Activated T-cell treated with anti-CD3 and anti-CD28 coated beads for 4 hours (primary cell): ENCODE data around the gene MATCAP1.

Experiments
- DNase-seq: peaks from one replicate; pipeline ENCODE4 v3.0.0-alpha.2; 2020

Gene MATCAP1

GRCh38 chr16:67207249-67208091 lies 23.7 kb upstream of the MATCAP1 start:
- no peak for DNase-seq

DNA sequence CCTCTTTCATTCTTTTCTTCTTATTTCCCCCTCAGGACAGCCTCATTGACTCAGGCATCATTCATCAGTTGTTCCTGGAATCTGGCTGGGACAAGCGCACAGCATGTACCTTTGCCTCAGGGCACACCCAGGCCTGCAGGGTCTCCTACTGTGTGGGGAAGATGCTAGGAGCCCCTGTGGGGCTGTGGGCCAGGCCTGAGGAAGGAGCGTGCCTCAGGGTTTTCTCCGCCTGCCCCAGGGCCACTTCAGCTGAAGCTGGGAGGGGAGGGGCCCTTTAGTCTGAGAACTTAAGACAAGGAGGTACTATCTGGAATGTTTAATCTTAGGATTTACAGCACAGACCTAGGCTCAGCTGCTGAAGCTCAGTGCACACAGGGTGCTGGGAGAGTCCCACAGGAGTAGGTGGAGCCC lies 23.1 kb upstream of the MATCAP1 start:
- DNase-seq, result no peak

DNA sequence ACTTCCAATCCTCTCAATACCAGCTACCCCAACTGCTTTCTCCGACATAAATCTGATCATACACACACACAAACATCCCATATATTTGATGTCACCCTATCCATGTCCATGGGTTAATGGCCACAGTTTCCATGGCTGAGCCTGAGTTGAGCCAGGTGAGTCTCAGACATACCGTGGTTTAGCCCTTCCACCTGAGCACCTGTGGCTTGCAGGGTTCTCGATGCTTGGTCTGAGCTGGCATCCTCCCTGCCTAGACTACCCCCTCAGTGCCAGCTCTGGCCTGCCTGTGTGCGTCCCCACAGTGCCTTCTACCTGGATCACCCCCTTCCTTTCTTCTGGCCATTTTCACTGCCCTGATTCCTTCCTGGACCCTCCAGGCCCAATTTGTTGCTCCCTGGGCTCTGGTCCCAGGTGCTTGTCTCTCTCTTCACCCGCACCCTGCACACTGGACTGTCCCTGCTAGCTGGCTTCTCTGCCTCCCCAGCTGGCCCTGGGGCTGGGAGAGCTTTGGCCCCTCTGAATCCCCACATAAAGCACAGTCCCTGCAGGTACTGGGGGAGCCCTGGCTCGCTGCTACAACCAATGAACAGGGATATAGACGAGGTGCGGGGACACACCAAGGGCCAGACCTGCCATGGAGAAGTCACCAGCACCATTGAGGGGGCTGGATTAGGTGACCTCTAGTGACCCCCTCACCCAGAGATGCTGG lies 22.5 kb upstream of the MATCAP1 start:
- DNase-seq, result no peak

DNA sequence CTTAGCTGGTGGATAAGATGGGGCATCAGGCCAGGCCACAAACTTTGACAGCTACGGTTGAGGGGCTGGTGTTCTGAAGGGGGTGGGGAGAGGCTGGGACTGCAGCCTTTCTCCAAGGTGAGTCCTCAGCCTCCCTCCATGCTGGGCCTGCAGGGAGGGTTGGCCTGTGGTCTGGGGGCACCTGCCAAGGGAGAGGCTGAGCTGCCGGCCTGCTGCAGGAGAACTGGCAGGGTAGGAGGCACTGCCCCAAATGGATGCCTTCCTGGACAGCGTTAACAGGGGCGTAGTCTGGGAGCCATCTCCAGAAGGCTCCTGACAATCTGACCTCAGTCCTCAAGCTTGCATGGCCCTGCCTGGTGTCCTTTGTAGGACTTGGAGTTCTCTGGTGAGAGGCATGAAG lies 20.3 kb upstream of the MATCAP1 start:
- no peak for DNase-seq

DNA sequence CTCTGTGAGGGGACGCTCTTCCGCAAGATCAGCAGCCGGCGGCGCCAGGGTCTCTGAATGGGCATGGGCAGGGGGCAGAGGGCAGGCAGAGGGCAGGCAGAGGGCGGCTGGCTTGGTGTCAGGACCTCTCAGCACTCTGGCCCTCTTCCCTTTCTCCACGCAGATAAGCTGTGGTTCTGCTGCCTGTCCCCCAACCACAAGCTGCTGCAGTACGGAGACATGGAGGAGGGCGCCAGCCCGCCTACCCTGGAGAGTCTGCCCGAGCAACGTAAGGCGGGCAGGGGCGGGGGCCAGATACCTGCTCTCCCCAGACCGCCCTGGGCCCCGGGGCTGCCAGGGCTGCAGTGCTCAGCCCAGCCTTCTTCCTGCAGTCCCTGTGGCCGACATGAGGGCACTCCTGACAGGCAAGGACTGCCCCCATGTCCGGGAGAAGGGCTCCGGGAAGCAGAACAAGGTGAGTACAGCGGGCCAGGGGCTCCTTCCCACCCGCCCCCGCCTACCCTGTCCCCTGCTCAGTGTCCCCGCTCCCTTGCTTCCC lies 19.3 kb upstream of the MATCAP1 start:
- DNase-seq, result no peak

GRCh38 chr16:67202426-67202825 lies 18.7 kb upstream of the MATCAP1 start:
- no peak for DNase-seq

- no peak for DNase-seq
Observed at GRCh38 chr16:67201411-67202345, 17.9 kb upstream of the MATCAP1 start.

DNA sequence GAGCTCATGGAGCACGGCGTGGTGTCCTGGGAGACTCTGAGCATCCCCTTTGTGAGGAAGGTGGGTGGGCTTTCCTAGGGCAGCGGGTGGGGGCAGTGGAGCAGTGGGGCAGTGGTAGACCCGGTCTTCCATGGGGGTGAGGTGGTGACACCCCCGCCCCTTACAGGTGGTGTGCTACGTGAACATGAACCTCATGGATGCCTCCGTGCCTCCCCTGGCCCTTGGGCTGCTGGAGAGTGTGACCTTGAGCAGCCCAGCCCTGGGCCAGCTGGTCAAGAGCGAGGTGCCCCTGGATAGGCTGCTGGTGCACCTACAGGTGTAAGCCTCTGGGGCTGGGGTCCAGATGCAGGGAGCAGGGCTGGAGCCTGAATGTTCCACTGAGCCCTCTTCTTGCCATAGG lies 16.7 kb upstream of the MATCAP1 start:
- no peak for DNase-seq

DNA sequence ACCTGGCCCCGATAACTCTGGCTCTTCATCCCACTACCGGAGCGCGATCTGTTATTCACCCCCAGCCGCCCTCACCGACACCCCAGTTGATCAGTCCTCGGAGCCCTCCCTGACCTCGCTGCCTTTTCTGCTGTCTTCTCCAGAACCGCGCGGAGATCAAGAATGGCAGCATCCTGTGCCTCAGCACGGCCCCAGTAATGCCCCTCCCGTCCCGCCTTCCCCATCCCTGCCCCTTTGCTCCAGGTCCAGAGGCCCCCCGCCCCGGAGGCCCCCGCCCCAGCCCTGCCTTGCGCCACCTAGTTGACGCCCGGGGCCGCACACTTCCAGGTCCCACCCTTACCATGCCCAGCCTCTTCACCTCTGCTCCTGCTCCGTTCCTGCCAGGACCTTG lies 16.0 kb upstream of the MATCAP1 start:
- DNase-seq, result no peak

- DNase-seq, result no peak
Observed at GRCh38 chr16:67199011-67199807, 15.4 kb upstream of the MATCAP1 start, which contains the start of gene ELMO3. Gene ELMO3 (plus strand): TSS chr16:67199131. CDS start chr16:67199327, 196 bp downstream.

DNA sequence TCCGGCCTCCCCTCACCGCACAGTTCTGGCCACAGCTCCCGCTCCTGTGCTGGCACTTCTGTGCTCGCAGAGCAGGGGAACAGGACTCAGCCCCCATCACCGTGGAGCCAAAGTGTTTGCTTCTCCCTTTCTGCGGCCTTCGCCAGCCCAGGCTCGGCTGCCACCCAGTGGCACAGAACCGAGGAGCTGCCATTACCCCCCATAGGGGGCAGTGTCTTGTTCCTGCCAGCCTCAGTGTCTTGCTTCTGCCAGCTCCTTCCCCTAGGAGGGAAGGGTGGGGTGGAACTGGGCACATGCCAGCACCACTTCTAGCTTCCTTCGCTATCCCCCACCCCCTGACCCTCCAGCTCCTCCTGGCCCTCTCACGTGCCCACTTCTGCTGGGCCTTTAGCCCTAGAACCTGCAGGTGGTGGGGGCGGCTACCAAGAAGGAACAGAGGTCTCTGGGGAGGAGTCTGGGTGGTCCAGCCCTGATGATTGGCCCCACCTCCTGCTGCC lies 14.5 kb upstream of the MATCAP1 start:
- DNase-seq, result no peak

- no peak for DNase-seq
Observed at GRCh38 chr16:67197704-67198103, 13.9 kb upstream of the MATCAP1 start.

DNA sequence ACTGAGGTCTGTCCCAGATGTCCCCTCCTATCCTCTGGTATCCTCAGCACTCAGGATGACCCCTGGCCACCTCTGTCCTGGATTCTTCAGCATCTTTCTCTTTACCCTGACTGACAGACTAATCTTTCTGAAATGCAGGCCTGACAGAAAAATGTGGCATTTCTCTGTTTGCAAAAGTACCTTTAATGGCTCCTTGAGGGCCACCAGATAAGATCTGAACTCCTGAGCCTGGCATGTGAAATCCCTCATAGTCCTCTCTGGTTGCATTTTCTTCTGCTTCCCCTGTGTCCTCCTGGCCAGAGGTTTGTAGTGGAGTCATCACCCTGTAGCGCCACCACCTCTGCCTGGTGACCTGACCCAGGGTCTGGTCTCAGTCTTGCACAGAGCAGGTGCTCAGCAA lies 13.1 kb upstream of the MATCAP1 start:
- DNase-seq, result no peak

DNA sequence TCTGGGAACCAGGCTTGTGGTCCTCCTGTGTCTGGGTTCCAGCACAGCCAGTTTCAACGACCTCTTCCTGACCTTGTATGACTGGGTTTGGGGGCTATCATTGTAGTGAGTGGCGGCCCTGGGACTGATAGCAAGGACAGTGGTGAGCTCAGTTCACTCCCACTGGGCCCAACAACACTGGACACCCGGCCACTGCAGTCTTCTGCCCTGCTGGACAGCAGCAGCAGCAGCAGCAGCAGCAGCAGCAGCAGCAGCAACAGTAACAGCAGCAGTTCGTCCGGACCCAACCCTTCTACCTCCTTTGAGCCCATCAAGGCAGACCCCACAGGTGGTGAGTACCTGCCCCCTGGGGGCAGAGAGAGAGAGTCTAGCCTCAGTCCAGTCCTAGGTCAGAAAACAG lies 11.9 kb upstream of the MATCAP1 start:
- DNase-seq, result no peak

GRCh38 chr16:67194260-67194659 lies 10.5 kb upstream of the MATCAP1 start:
- DNase-seq, result no peak

DNA sequence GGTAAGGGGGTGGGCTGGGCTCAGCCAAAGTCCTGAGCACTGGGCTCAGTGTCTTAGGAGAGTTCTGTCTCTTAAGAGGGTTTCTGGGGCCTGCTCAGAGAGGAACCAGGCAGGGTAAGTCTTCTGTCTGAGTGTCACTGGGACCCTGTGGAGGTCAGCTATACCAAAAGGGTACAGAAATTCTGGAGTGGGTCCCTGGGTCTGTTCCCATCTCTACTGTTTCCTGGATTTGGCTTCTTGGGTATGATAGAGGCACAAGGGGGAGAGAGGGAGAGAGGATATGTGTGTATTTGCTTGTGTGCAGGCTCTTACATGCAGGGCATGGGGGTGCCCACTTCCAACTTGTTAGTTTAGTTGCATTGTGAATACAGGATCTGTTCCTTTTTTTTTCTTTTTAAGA lies 9.8 kb upstream of the MATCAP1 start:
- DNase-seq, result no peak

DNA sequence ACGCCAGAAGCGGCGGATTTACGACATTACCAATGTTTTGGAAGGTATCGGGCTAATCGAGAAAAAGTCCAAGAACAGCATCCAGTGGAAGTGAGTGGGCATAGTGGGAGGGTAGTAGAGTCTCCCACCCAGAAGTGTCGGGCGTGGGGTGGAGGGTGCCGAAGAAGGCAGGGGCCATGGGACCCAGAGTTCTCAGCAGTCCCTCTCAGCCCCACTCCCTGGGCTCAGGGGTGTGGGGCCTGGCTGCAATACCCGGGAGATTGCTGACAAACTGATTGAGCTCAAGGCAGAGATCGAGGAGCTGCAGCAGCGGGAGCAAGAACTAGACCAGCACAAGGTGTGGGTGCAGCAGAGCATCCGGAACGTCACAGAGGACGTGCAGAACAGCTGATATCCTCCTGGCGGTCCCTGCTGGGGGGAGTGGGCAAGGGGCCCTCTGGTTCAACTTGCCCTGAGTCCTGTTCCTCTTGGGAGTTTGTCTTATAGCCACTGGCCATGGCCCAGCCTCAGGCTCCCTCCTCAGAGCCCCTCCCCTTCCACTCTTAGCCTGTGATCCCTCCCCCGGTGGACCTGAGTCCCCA lies 9.1 kb upstream of the MATCAP1 start:
- DNase-seq, result no peak

- DNase-seq, result peak; percentile 74
Observed at GRCh38 chr16:67191995-67192681, 8.4 kb upstream of the MATCAP1 start, which contains the start of gene E2F4. Gene E2F4 (plus strand): TSS chr16:67192155. CDS start chr16:67192228, 73 bp downstream.

- DNase-seq, result no peak
Observed at GRCh38 chr16:67191411-67191994, 7.7 kb upstream of the MATCAP1 start.
